Peyer's patch (tissue), 4 donors: ENCODE results near the gene MGAT4C.

Experiments used
- CTCF ChIP-seq, 6 experiments: fragments of 450-650 bp in 4 of 6; fragments of 200-600 bp in 2 of 6; sonication (generic) in 1 of 6; IDR thresholded peaks; one replicate each; pipeline ENCODE4 v1.5.1; 2017 to 2019; ENCODE audit warnings: antibody characterized with exemption in 6 of 6, mild to moderate bottlenecking in 3 of 6, moderate library complexity in 1 of 6
- POLR2A ChIP-seq, 2 donors: fragments of 450-650 bp; IDR thresholded peaks; one replicate each; pipeline ENCODE4 v1.5.1; 2017; ENCODE audit warnings: antibody characterized with exemption in 2 of 2, mild to moderate bottlenecking in 2 of 2, moderate library complexity in 2 of 2

- TF ChIP-seq CTCF (IDR thresholded peaks at IDR 0.05) (no peak), POLR2A (IDR thresholded peaks at IDR 0.05) (no peak)
Observed at GRCh38 chr12:86158956-86159355, 97.2 kb downstream of the MGAT4C start.
